ENCODE data around the gene MUC6. TPM values are rescaled to one million over a fixed set of nuclear protein-coding genes. Genes with fewer than 3 reads are reported as not detected.

The MUC6 gene
- polyA plus RNA-seq, 1 donor: 0.15 TPM

DNA sequence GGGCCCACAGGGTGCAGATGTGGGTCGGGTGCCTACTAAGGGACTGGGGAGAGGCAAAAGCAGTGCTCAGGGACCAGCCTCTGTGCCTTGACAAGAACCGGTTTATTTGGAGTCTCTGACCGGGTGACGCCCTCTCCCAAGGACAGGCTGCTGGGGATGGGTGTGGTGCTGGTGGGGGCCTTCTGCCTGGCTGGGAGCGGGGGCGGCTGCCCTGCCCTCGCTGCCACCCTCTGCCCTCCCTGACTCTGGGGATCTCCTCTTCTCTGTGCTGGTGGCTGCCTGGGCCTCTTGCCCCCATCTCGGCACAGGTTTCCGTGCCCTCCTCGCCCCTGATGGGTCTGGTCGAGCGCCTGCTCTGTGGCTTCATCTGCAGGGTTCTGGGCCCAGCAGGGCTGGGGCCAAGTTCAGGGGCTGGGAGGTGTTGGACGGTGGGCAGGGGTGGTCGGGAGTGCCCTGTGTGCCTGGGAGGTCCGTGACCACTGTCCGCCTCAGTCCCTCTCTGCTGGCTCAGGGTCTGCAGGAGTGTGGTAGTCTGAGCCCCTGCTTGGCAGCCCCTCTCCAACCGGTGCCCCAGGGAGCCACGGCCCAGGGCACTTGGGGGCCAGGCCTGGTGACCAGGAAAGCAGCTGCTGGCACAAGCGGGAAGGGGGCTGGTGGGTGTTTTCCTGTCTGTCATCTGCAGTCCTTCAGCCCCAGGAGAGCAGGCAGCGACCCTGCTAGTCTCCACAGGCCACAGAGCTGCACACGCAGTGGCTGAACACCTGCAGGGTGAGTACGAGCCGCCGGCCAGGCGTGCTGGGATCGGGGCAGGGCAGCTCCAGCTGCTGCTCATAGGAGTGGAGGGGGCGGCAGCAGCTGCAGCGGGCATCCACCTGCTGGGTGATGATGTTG is 23.5 kb downstream of the MUC6 start:
- Histone ChIP-seq H3K27me3 (ENCODE audit: control insufficient read depth, insufficient read depth, low read length) (no peaks in the 10 kb centered on the region), H3K4me1 (ENCODE audit: control insufficient read depth, insufficient read depth, low read length) (no peaks in the 10 kb centered on the region), H3K4me3 (ENCODE audit: low read length) (no peak overlapping the region), H3K36me3 (ENCODE audit: control insufficient read depth, insufficient read depth, low read length) (peaks cover 46% of the 10 kb centered on the region), H3K9me3 (ENCODE audit: control insufficient read depth, low read depth, low read length) (peaks cover 12% of the 10 kb centered on the region), H3K27ac (ENCODE audit: low read length) (no peak overlapping the region)
- whole genome bisulfite sequencing (ENCODE audit: insufficient coverage, low lambda C conversion rate): 100% methylated on average over 2 of the region's 28 CpGs
- no peak for DNase-seq

DNA sequence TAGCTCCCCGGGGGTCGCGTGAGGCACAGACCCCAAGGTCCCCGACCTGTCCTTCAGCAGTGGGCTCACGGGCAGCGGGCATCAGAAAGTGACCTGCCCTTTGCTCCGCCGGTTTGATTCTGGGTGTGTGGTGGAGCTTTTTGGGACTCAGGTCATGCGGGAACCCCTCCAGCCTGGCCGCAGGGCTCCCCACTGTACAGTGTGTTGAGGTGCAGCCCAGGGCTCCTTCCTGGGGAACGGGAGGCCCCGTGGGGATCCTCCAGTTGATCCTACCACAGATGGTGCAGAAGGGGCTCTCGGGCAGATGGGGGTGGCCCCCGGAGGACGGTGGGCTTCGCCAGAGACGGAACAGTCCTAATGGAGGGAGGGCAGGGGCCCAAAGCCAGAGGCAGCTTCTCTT is 24.2 kb downstream of the MUC6 start:
- no peaks in the 10 kb centered on the region for H3K4me1 ChIP-seq (ENCODE audit: control insufficient read depth, insufficient read depth, low read length)
- H3K4me3 ChIP-seq (ENCODE audit: low read length): no peak overlapping the region
- no peak overlapping the region for H3K27ac ChIP-seq (ENCODE audit: low read length)
- H3K27me3 ChIP-seq (ENCODE audit: control insufficient read depth, insufficient read depth, low read length): no peaks in the 10 kb centered on the region
- H3K9me3 ChIP-seq (ENCODE audit: control insufficient read depth, low read depth, low read length): peaks cover 6% of the 10 kb centered on the region
- peaks cover 53% of the 10 kb centered on the region for H3K36me3 ChIP-seq (ENCODE audit: control insufficient read depth, insufficient read depth, low read length)
- no CpG with 5 or more reads among the region's 17 CpGs for WGBS (ENCODE audit: insufficient coverage, low lambda C conversion rate)
- DNase-seq: no peak

DNA sequence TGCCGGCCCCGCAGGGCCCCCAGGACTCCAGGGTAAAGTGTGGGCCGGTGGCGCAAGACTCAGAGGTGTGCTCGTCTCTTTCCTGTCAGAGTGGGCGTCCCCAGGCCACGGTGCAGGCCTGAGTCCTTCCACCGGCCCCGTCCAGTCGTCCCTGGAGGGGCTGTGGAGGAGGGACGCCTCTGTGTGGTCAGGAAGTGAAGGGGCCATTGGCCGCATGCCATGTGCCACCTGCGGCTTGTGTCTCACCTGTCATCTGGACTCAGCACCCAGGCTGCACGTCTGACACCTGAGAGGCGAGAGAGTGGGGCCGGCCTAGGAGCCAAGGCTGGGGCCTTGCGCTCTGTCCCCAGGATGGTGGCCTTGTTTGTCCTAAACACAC is 25.2 kb downstream of the MUC6 start:
- Histone ChIP-seq H3K27ac (ENCODE audit: low read length) (no peak overlapping the region), H3K9me3 (ENCODE audit: control insufficient read depth, low read depth, low read length) (no peaks in the 10 kb centered on the region), H3K4me1 (ENCODE audit: control insufficient read depth, insufficient read depth, low read length) (no peaks in the 10 kb centered on the region), H3K36me3 (ENCODE audit: control insufficient read depth, insufficient read depth, low read length) (peaks cover 61% of the 10 kb centered on the region), H3K27me3 (ENCODE audit: control insufficient read depth, insufficient read depth, low read length) (no peaks in the 10 kb centered on the region), H3K4me3 (ENCODE audit: low read length) (no peak overlapping the region)
- no peak for DNase-seq
- no CpG with 5 or more reads among the region's 17 CpGs for WGBS (ENCODE audit: insufficient coverage, low lambda C conversion rate)

GRCh38 chr11:1010551-1011319 is 25.8 kb downstream of the MUC6 start:
- H3K4me1 ChIP-seq (ENCODE audit: control insufficient read depth, insufficient read depth, low read length): no peaks in the 10 kb centered on the region
- H3K27me3 ChIP-seq (ENCODE audit: control insufficient read depth, insufficient read depth, low read length): no peaks in the 10 kb centered on the region
- DNase-seq: no peak
- WGBS (ENCODE audit: insufficient coverage, low lambda C conversion rate): no CpG with 5 or more reads among the region's 35 CpGs
- peaks cover 67% of the 10 kb centered on the region for H3K36me3 ChIP-seq (ENCODE audit: control insufficient read depth, insufficient read depth, low read length)
- no peak overlapping the region for H3K27ac ChIP-seq (ENCODE audit: low read length)
- H3K4me3 ChIP-seq (ENCODE audit: low read length): no peak overlapping the region
- no peaks in the 10 kb centered on the region for H3K9me3 ChIP-seq (ENCODE audit: control insufficient read depth, low read depth, low read length)

- peaks cover 69% of the 10 kb centered on the region for H3K36me3 ChIP-seq (ENCODE audit: control insufficient read depth, insufficient read depth, low read length)
- H3K27ac ChIP-seq (ENCODE audit: low read length): no peak overlapping the region
- no peaks in the 10 kb centered on the region for H3K4me1 ChIP-seq (ENCODE audit: control insufficient read depth, insufficient read depth, low read length)
- no peaks in the 10 kb centered on the region for H3K27me3 ChIP-seq (ENCODE audit: control insufficient read depth, insufficient read depth, low read length)
- WGBS (ENCODE audit: insufficient coverage, low lambda C conversion rate): no CpG with 5 or more reads among the region's 17 CpGs
- no peak for DNase-seq
- no peak overlapping the region for H3K4me3 ChIP-seq (ENCODE audit: low read length)
- H3K9me3 ChIP-seq (ENCODE audit: control insufficient read depth, low read depth, low read length): no peaks in the 10 kb centered on the region
These were observed 26.5 kb downstream of the MUC6 start for GRCh38 chr11:1009991-1010390.

DNA sequence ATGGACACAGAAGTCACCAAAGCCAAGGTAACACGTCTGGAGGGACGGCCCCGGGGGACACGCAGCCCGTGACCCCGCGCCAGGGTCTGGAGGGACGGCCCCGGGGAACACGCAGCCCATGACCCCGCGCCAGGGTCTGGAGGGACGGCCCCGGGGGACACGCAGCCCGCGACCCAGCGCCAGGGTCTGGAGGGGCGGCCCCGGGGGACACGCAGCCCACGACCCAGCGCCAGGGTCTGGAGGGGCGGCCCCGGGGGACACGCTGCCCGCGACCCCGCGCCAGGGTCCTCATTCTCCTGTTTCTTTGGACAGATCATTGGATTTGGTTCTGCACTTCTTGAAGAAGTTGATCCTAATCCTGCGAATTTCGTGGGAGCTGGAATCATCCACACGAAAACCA is 27.1 kb downstream of the MUC6 start:
- no peaks in the 10 kb centered on the region for H3K9me3 ChIP-seq (ENCODE audit: control insufficient read depth, low read depth, low read length)
- no peak overlapping the region for H3K4me3 ChIP-seq (ENCODE audit: low read length)
- no peaks in the 10 kb centered on the region for H3K27me3 ChIP-seq (ENCODE audit: control insufficient read depth, insufficient read depth, low read length)
- H3K36me3 ChIP-seq (ENCODE audit: control insufficient read depth, insufficient read depth, low read length): peaks cover 75% of the 10 kb centered on the region
- DNase-seq: no peak
- WGBS (ENCODE audit: insufficient coverage, low lambda C conversion rate): 100% methylated on average over 2 of the region's 33 CpGs
- no peak overlapping the region for H3K27ac ChIP-seq (ENCODE audit: low read length)
- no peaks in the 10 kb centered on the region for H3K4me1 ChIP-seq (ENCODE audit: control insufficient read depth, insufficient read depth, low read length)

- H3K4me1 ChIP-seq (ENCODE audit: control insufficient read depth, insufficient read depth, low read length): no peaks in the 10 kb centered on the region
- H3K27ac ChIP-seq (ENCODE audit: low read length): no peak overlapping the region
- H3K27me3 ChIP-seq (ENCODE audit: control insufficient read depth, insufficient read depth, low read length): no peaks in the 10 kb centered on the region
- WGBS (ENCODE audit: insufficient coverage, low lambda C conversion rate): no CpG with 5 or more reads among the region's 11 CpGs
- H3K9me3 ChIP-seq (ENCODE audit: control insufficient read depth, low read depth, low read length): no peaks in the 10 kb centered on the region
- H3K4me3 ChIP-seq (ENCODE audit: low read length): no peak overlapping the region
- peaks cover 79% of the 10 kb centered on the region for H3K36me3 ChIP-seq (ENCODE audit: control insufficient read depth, insufficient read depth, low read length)
- no peak for DNase-seq
These were observed 27.7 kb downstream of the MUC6 start for GRCh38 chr11:1008803-1009145.

DNA sequence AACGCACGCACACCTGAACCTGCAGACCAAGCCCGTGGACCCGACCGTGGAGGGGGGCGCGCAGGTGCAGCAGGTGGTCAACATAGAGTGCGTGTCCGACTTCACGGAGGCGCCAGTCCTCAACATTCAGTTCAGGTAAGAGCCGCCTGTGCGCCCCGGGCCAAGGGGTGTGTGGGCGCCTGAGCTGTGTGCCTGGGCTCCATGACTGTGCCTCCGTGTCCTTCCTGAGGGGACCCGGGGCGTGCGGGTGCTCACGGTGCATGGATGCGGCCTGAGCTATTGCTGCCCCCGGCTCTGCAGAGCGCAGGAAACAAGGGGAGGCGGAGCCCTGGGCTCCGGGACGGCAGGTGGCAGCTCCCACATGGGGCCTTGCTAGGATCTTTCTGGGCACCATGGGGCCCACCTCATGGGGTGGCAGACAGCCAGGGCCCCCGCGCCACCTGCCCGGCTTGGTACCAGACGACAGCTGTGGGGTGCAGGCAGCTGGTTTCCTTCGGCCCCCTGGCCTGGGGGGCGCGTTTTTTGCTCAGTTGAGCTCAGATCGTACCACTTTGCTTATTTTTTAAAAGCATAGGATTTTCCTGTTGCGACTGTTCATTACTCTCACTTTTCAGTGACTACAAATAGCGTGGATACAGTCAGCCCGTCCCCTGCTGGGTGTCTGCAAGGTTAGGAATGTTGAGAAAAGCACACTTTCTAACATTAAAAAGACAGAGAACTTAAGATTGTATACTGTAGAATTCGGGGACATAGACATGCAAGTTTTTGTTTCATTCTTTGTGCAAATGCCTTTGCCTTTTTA is 28.3 kb downstream of the MUC6 start:
- Histone ChIP-seq H3K4me3 (ENCODE audit: low read length) (no peak overlapping the region), H3K27ac (ENCODE audit: low read length) (no peak overlapping the region), H3K9me3 (ENCODE audit: control insufficient read depth, low read depth, low read length) (no peaks in the 10 kb centered on the region), H3K27me3 (ENCODE audit: control insufficient read depth, insufficient read depth, low read length) (no peaks in the 10 kb centered on the region), H3K4me1 (ENCODE audit: control insufficient read depth, insufficient read depth, low read length) (no peaks in the 10 kb centered on the region), H3K36me3 (ENCODE audit: control insufficient read depth, insufficient read depth, low read length) (peaks cover 83% of the 10 kb centered on the region)
- no CpG with 5 or more reads among the region's 38 CpGs for WGBS (ENCODE audit: insufficient coverage, low lambda C conversion rate)
- DNase-seq: no peak

- Histone ChIP-seq H3K9me3 (ENCODE audit: control insufficient read depth, low read depth, low read length) (no peaks in the 10 kb centered on the region), H3K27ac (ENCODE audit: low read length) (no peak overlapping the region), H3K4me3 (ENCODE audit: low read length) (no peak overlapping the region), H3K27me3 (ENCODE audit: control insufficient read depth, insufficient read depth, low read length) (no peaks in the 10 kb centered on the region), H3K36me3 (ENCODE audit: control insufficient read depth, insufficient read depth, low read length) (peaks cover 89% of the 10 kb centered on the region), H3K4me1 (ENCODE audit: control insufficient read depth, insufficient read depth, low read length) (no peaks in the 10 kb centered on the region)
- WGBS (ENCODE audit: insufficient coverage, low lambda C conversion rate): no CpG with 5 or more reads among the region's 10 CpGs
- DNase-seq: no peak
These were observed 29.2 kb downstream of the MUC6 start for GRCh38 chr11:1007279-1007678.

DNA sequence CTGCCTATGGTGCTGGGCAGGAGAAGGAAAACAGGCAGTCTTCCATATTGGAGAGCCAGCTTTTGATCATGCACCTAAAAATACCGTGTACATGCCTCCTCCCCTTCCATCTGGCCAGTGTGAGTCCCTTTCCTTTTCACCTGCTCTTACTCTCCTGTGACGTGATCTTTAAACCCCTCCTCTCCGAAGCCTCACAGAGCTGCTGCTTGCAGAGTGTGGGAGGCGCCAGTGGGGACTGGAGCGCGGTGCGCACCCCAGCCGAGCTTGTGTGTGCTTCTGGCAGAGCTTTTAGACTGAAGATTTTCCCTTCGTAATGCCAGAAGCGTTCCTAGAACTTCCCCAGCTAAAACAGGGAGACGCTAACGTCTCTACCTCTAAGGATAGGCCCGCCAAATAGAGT is 29.8 kb downstream of the MUC6 start:
- Histone ChIP-seq H3K27ac (ENCODE audit: low read length) (no peak overlapping the region), H3K9me3 (ENCODE audit: control insufficient read depth, low read depth, low read length) (no peaks in the 10 kb centered on the region), H3K4me3 (ENCODE audit: low read length) (no peak overlapping the region), H3K36me3 (ENCODE audit: control insufficient read depth, insufficient read depth, low read length) (peaks cover 89% of the 10 kb centered on the region), H3K4me1 (ENCODE audit: control insufficient read depth, insufficient read depth, low read length) (no peaks in the 10 kb centered on the region), H3K27me3 (ENCODE audit: control insufficient read depth, insufficient read depth, low read length) (no peaks in the 10 kb centered on the region)
- no CpG with 5 or more reads among the region's 13 CpGs for WGBS (ENCODE audit: insufficient coverage, low lambda C conversion rate)
- no peak for DNase-seq

Measured in large intestine (tissue), 3 donors.